GM18499 (cell line): ENCODE data around the gene FASTKD2.
"Not testable (repeated sequence)": the region's sequence is repeated elsewhere in the genome, so short reads cannot be mapped to it uniquely, and the experiment has no call there.

ENCODE experiments used
- ATAC-seq: cut with Tn5 transposase; IDR thresholded peaks from one replicate; pipeline ENCODE4 v1.9.1; 2021; ENCODE audit warnings: moderate number of reproducible peaks; ENCODE audit not compliant: insufficient read depth, unreplicated experiment

FASTKD2 gene

GRCh38 chr2:206784559-206785353 lies 19.4 kb downstream of the FASTKD2 start:
- no peak for ATAC-seq

- ATAC-seq, result no peak
Observed at GRCh38 chr2:206790311-206790935, 25.0 kb downstream of the FASTKD2 start.

GRCh38 chr2:206792645-206793044 lies 27.2 kb downstream of the FASTKD2 start:
- ATAC-seq, result no peak

GRCh38 chr2:206797376-206797775 lies 32.0 kb downstream of the FASTKD2 start:
- no peak for ATAC-seq

- ATAC-seq, result peak; percentile 67
Observed at GRCh38 chr2:206798000-206798399, 32.6 kb downstream of the FASTKD2 start.

- ATAC-seq, result no peak
Observed at GRCh38 chr2:206799083-206799482, 33.7 kb downstream of the FASTKD2 start.

- no peak for ATAC-seq
Observed at GRCh38 chr2:206800506-206801417, 35.4 kb downstream of the FASTKD2 start.

- no peak for ATAC-seq
Observed at GRCh38 chr2:206801418-206802189, 36.2 kb downstream of the FASTKD2 start.

- ATAC-seq, result no peak
Observed at GRCh38 chr2:206802654-206803514, 37.5 kb downstream of the FASTKD2 start.

GRCh38 chr2:206804326-206804725 lies 38.9 kb downstream of the FASTKD2 start:
- ATAC-seq, result no peak

- no peak for ATAC-seq
Observed at GRCh38 chr2:206805887-206806607, 40.6 kb downstream of the FASTKD2 start.

GRCh38 chr2:206807624-206808023 lies 42.2 kb downstream of the FASTKD2 start:
- ATAC-seq, result not testable (repeated sequence)

GRCh38 chr2:206812471-206812870 lies 47.1 kb downstream of the FASTKD2 start:
- not testable (repeated sequence) for ATAC-seq

GRCh38 chr2:206814498-206814897 lies 49.1 kb downstream of the FASTKD2 start:
- ATAC-seq, result no peak

GRCh38 chr2:206820807-206821206 lies 55.4 kb downstream of the FASTKD2 start:
- no peak for ATAC-seq

GRCh38 chr2:206823178-206823577 lies 57.8 kb downstream of the FASTKD2 start:
- ATAC-seq, result no peak

- no peak for ATAC-seq
Observed at GRCh38 chr2:206824087-206824618, 58.7 kb downstream of the FASTKD2 start.

- ATAC-seq, result no peak
Observed at GRCh38 chr2:206824993-206825392, 59.6 kb downstream of the FASTKD2 start.
